Measurements from ENCODE around the gene PPT1.

The PPT1 gene

DNA sequence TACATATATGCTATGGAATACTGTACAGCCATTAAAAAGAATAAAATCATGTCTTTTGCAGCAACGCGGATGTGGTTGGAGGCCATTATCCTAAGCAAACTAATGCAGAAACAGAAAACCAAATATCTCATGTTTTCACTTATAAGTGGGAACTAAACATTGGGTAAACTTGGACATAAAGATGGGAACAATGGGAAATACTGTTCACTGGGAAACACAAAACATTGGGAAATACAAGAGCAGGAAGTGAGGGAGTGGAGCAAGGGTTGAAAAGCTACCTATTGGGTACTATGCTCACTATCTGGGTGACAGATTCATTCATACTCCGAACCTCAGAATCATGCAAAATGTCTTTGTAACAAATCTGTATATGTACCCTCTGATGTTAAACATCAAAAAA lies 17.3 kb upstream of the PPT1 start:
- H3K4me3 ChIP-seq (ENCODE audit: low read length) = no peak overlapping the region
- H3K4me1 ChIP-seq (ENCODE audit: control insufficient read depth, insufficient read depth, low read length) = no peaks in the 10 kb centered on the region
- no peaks in the 10 kb centered on the region for H3K36me3 ChIP-seq (ENCODE audit: insufficient read depth, low read length)
- H3K9ac ChIP-seq (ENCODE audit: low read depth, low read length) = no peak overlapping the region
- H3K4me2 ChIP-seq (ENCODE audit: low read length) = no peak overlapping the region
- H3K27me3 ChIP-seq (ENCODE audit: control insufficient read depth, insufficient read depth, low read length) = peaks cover 59% of the 10 kb centered on the region
- H3K9me3 ChIP-seq (replicated peaks; ENCODE audit: low read length) = no peaks in the 10 kb centered on the region

DNA sequence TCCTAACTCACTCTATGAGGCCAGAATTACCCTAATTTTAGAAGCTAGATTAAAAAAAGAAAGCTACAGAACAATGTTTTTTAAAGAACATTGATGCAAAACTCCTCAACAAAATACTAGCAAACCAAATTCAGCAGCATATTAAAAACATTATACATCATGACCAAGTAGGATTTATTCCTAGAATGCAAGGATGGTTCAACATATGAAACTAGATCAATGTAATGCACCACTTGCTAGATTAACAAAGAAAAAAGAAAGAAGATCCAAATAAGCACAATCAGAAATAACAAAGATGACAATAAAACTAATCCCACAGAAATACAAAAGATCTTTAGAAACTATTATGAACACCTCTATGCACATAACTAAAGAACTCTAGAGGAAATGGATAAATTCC lies 13.3 kb upstream of the PPT1 start:
- peaks cover 34% of the 10 kb centered on the region for H3K27me3 ChIP-seq (ENCODE audit: control insufficient read depth, insufficient read depth, low read length)
- no peaks in the 10 kb centered on the region for H3K9me3 ChIP-seq (replicated peaks; ENCODE audit: low read length)
- no peak overlapping the region for H3K4me3 ChIP-seq (ENCODE audit: low read length)
- no peaks in the 10 kb centered on the region for H3K4me1 ChIP-seq (ENCODE audit: control insufficient read depth, insufficient read depth, low read length)
- H3K9ac ChIP-seq (ENCODE audit: low read depth, low read length) = no peak overlapping the region
- H3K36me3 ChIP-seq (ENCODE audit: insufficient read depth, low read length) = no peaks in the 10 kb centered on the region
- no peak overlapping the region for H3K4me2 ChIP-seq (ENCODE audit: low read length)

DNA sequence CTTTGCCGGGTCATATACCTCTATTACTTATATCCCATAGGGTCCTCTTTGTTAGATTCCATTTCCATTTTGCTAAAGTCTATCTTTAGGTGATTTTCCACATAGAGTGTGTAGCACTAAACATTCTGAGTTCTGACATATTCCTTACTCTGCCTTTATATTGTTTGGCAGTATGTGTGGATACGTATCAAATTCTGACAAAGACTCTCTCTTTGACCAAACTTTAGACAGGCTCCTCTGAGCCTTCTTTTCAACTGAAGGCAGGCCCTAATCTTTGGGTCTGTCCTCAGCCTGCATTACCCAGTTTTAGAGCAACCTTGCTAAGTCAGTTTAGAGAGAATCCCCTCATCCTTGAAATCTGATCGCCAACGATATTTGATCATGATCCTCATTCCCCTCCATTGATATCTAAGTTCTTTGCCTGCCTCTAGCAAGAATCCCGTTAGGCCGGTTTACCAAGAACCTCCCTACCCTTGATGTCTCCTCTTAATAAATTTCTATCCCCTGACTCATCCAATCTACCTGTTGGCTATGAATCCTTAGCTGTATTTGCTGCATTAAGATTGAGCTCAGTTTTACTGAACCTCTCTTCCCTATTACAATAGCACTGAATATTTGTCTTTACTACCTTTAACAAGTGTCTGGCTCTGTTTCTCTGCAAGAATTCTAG lies 10.4 kb upstream of the PPT1 start:
- H3K4me2 ChIP-seq (ENCODE audit: low read length) = no peak overlapping the region

DNA sequence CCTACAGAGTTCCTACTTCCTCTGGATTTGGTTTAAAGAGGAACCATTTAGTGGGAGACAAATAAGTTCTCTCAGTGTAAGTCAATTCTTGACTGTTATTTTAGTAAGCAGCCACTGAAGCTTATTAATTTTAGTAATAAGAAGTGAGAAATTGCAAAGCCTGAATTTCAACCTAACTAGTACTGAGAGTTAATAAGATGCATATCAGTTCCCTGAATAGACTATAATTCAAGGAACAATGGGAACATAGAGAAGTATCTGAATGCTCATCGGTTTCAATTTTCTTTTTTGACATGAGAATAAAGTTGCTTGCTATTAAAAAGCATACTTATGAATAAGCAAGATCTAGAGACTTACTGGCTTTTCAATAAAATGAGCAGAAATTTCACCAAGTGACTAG lies 8.0 kb upstream of the PPT1 start:
- H3K9me3 ChIP-seq (replicated peaks; ENCODE audit: low read length) = no peaks in the 10 kb centered on the region
- peaks cover 19% of the 10 kb centered on the region for H3K27me3 ChIP-seq (ENCODE audit: control insufficient read depth, insufficient read depth, low read length)
- H3K4me3 ChIP-seq (ENCODE audit: low read length) = no peak overlapping the region
- H3K36me3 ChIP-seq (ENCODE audit: insufficient read depth, low read length) = no peaks in the 10 kb centered on the region
- H3K4me1 ChIP-seq (ENCODE audit: control insufficient read depth, insufficient read depth, low read length) = no peaks in the 10 kb centered on the region
- H3K4me2 ChIP-seq (ENCODE audit: low read length) = no peak overlapping the region
- no peak overlapping the region for H3K9ac ChIP-seq (ENCODE audit: low read depth, low read length)

More for the DNA sequence above, 10.4 kb upstream of the PPT1 start:
- Histone ChIP-seq H3K4me3 (ENCODE audit: low read length) (no peak overlapping the region), H3K4me1 (ENCODE audit: control insufficient read depth, insufficient read depth, low read length) (no peaks in the 10 kb centered on the region), H3K36me3 (ENCODE audit: insufficient read depth, low read length) (no peaks in the 10 kb centered on the region), H3K27me3 (ENCODE audit: control insufficient read depth, insufficient read depth, low read length) (peaks cover 17% of the 10 kb centered on the region), H3K9ac (ENCODE audit: low read depth, low read length) (no peak overlapping the region), H3K9me3 (replicated peaks; ENCODE audit: low read length) (no peaks in the 10 kb centered on the region)

DNA sequence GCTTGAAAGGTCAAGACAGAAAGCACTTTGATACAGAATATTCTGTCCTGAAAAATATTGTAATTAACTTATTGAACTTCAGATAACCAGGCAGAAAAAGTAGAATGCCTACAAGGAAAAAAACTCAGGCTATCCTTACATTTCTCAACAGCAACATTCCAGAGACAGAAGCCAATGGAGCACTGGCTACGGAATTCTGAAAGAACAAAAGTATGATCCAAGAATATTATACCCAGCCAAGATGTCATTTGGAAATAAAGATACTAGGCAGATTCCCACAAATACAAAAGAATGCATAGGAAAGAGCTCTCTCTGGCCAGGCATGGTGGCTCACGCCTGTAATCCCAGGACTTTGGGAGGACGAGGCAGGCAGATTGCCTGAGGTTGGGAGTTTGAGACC lies 5.8 kb upstream of the PPT1 start:
- Histone ChIP-seq H3K9ac (ENCODE audit: low read depth, low read length) (no peak overlapping the region), H3K27me3 (ENCODE audit: control insufficient read depth, insufficient read depth, low read length) (peaks cover 8% of the 10 kb centered on the region), H3K36me3 (ENCODE audit: insufficient read depth, low read length) (no peaks in the 10 kb centered on the region), H3K4me3 (ENCODE audit: low read length) (no peak overlapping the region), H3K4me1 (ENCODE audit: control insufficient read depth, insufficient read depth, low read length) (no peaks in the 10 kb centered on the region), H3K4me2 (ENCODE audit: low read length) (no peak overlapping the region), H3K9me3 (replicated peaks; ENCODE audit: low read length) (no peaks in the 10 kb centered on the region)

DNA sequence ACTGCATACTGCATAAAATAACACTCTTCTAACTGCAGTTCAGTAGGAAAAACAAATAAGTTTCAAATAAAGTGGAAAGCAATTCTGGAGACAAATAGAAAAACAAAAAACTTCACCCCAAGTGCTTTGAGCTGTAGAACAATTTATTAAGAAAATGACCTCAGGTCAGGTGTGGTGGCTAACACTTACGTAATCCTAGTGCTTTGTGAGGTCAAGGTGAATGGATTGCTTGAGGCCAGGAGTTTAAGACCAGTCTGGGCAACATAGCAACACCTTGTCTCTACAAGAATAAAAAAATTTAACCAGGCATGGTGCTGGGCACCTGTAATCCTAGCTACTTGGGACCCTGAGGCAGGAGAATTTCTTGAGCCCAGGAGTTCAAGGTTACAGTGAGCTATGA lies 5.0 kb upstream of the PPT1 start:
- H3K4me1 ChIP-seq (ENCODE audit: control insufficient read depth, insufficient read depth, low read length) = peaks cover 4% of the 10 kb centered on the region
- H3K4me3 ChIP-seq (ENCODE audit: low read length) = no peak overlapping the region
- no peak overlapping the region for H3K4me2 ChIP-seq (ENCODE audit: low read length)
- H3K9ac ChIP-seq (ENCODE audit: low read depth, low read length) = no peak overlapping the region
- H3K27me3 ChIP-seq (ENCODE audit: control insufficient read depth, insufficient read depth, low read length) = peaks cover 8% of the 10 kb centered on the region
- no peaks in the 10 kb centered on the region for H3K9me3 ChIP-seq (replicated peaks; ENCODE audit: low read length)
- no peaks in the 10 kb centered on the region for H3K36me3 ChIP-seq (ENCODE audit: insufficient read depth, low read length)

DNA sequence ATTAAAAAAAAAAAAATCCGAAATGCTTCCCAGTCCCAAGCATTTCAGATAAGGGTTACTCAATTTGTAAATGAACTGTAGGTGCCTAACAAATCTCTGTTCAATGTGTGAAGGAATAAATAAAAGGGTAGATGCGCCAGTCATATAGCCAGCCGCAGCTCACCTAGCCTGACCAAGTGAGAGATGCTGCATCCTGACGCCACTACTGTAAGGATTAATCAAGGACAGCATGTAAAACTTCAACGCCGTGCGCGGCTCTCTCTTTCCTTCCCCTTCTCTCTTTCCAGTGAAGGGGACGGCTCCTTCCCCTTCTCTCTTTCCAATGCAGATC lies 441 bp downstream of the PPT1 start:
- Histone ChIP-seq H3K9me3 (replicated peaks; ENCODE audit: low read length) (no peaks in the 10 kb centered on the region), H3K4me3 (ENCODE audit: low read length) (peak overlapping the region; percentile 87), H3K4me2 (ENCODE audit: low read length) (peak overlapping the region; percentile 93), H3K9ac (ENCODE audit: low read depth, low read length) (peak overlapping the region; percentile 81), H3K27me3 (ENCODE audit: control insufficient read depth, insufficient read depth, low read length) (peaks cover 2% of the 10 kb centered on the region), H3K36me3 (ENCODE audit: insufficient read depth, low read length) (peaks cover 3% of the 10 kb centered on the region), H3K4me1 (ENCODE audit: control insufficient read depth, insufficient read depth, low read length) (peaks cover 9% of the 10 kb centered on the region)

- no peaks in the 10 kb centered on the region for H3K9me3 ChIP-seq (replicated peaks; ENCODE audit: low read length)
- peaks cover 10% of the 10 kb centered on the region for H3K36me3 ChIP-seq (ENCODE audit: insufficient read depth, low read length)
- H3K4me3 ChIP-seq (ENCODE audit: low read length) = no peak overlapping the region
- peaks cover 9% of the 10 kb centered on the region for H3K4me1 ChIP-seq (ENCODE audit: control insufficient read depth, insufficient read depth, low read length)
- H3K9ac ChIP-seq (ENCODE audit: low read depth, low read length) = no peak overlapping the region
- no peaks in the 10 kb centered on the region for H3K27me3 ChIP-seq (ENCODE audit: control insufficient read depth, insufficient read depth, low read length)
- no peak overlapping the region for H3K4me2 ChIP-seq (ENCODE audit: low read length)
These were observed 1.2 kb downstream of the PPT1 start for GRCh38 chr1:40095806-40096205.

DNA sequence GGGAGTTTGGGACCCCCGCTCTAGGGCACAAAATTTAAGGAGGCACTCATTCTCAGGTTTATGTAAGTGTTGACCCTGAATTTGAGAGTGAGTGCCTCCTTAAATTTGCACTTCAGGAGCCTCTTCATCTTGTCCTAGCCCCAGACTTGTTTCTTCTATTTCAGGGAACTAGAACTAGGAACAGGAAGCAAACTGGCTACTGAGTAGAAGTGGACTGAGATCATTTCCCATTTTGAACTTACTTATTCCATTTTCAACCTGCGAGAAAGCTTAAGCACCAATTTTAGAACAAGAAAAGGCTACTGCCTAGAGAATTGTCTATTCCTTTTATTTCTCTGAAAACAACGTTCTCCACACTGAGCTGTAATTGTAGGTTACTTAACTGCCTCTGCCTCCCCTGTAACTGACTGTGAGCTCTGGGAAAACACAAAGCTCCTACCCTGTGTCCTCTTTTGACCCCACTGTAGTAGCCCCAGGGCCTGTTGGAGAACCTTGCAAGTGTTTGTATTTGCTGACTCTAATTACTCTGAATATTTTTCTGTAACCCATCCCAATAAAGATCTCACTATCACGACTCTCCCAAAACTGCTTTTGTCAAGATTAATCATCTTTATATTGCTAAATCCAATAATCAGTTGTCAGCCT lies 2.5 kb downstream of the PPT1 start:
- peaks cover 9% of the 10 kb centered on the region for H3K4me1 ChIP-seq (ENCODE audit: control insufficient read depth, insufficient read depth, low read length)
- no peak overlapping the region for H3K9ac ChIP-seq (ENCODE audit: low read depth, low read length)
- no peak overlapping the region for H3K4me2 ChIP-seq (ENCODE audit: low read length)
- H3K36me3 ChIP-seq (ENCODE audit: insufficient read depth, low read length) = peaks cover 19% of the 10 kb centered on the region
- H3K27me3 ChIP-seq (ENCODE audit: control insufficient read depth, insufficient read depth, low read length) = no peaks in the 10 kb centered on the region
- no peak overlapping the region for H3K4me3 ChIP-seq (ENCODE audit: low read length)
- H3K9me3 ChIP-seq (replicated peaks; ENCODE audit: low read length) = no peaks in the 10 kb centered on the region

DNA sequence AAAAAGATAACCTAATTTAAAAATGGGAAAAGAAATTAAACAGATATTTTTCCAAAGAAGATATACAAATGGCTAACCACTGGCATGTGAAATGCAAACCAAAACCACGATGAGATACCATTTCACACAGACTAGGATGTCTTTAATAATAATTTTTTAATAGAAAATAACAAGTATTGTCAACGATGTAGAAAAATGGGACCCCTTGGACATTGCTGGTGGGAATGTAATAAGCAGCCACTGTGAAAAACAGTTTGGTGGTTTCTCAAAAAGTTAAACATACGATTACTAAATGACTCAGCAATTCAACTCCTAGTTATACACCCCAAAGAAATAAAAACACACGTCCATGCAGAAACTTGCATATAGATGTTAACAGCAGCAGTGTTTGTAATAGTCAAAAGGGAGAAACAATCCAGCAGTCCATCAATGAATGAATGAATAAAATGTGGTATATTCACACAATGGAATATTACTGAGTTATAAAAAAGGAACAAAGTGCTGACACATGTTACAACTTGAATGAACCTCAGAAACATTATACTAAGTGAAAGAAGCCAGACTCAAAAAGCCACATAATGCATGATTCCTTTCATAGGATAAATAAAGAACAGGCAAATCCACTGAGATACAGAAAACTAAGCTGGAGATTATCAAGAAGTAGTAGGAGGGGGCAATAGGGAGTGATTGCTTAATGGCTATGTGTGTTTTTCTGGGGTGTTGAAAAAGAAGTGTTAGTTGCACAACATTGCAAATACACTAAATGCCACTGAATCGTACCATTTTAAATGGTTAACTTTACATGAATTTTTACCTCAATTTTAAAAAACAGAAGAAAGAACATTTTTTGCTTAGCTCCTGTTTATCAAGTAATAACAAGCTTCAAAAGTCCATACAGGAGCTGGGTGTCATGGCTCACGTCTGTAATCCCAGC lies 4.1 kb downstream of the PPT1 start:
- no peak overlapping the region for H3K4me3 ChIP-seq (ENCODE audit: low read length)
- H3K36me3 ChIP-seq (ENCODE audit: insufficient read depth, low read length) = peaks cover 24% of the 10 kb centered on the region
- H3K9ac ChIP-seq (ENCODE audit: low read depth, low read length) = no peak overlapping the region
- no peak overlapping the region for H3K4me2 ChIP-seq (ENCODE audit: low read length)
- H3K9me3 ChIP-seq (replicated peaks; ENCODE audit: low read length) = no peaks in the 10 kb centered on the region
- H3K4me1 ChIP-seq (ENCODE audit: control insufficient read depth, insufficient read depth, low read length) = peaks cover 9% of the 10 kb centered on the region
- H3K27me3 ChIP-seq (ENCODE audit: control insufficient read depth, insufficient read depth, low read length) = no peaks in the 10 kb centered on the region

- Histone ChIP-seq H3K27me3 (ENCODE audit: control insufficient read depth, insufficient read depth, low read length) (no peaks in the 10 kb centered on the region), H3K9ac (ENCODE audit: low read depth, low read length) (no peak overlapping the region), H3K4me2 (ENCODE audit: low read length) (no peak overlapping the region), H3K9me3 (replicated peaks; ENCODE audit: low read length) (no peaks in the 10 kb centered on the region), H3K4me3 (ENCODE audit: low read length) (no peak overlapping the region), H3K36me3 (ENCODE audit: insufficient read depth, low read length) (peaks cover 24% of the 10 kb centered on the region), H3K4me1 (ENCODE audit: control insufficient read depth, insufficient read depth, low read length) (peaks cover 5% of the 10 kb centered on the region)
These were observed 4.8 kb downstream of the PPT1 start for GRCh38 chr1:40092241-40092640.

All from skeletal muscle satellite cell (primary cell).